ENCODE results near the gene CMKLR1. TPM values are rescaled to one million over a fixed set of nuclear protein-coding genes. Genes with fewer than 3 reads are reported as not detected.
A peak's percentile ranks its signal among the peaks of the same experiment; 100 is the strongest.

Gene CMKLR1
- total and polyA plus RNA-seq, 2 donors from 2014 or later, result 6.1 to 25.7 TPM

DNA sequence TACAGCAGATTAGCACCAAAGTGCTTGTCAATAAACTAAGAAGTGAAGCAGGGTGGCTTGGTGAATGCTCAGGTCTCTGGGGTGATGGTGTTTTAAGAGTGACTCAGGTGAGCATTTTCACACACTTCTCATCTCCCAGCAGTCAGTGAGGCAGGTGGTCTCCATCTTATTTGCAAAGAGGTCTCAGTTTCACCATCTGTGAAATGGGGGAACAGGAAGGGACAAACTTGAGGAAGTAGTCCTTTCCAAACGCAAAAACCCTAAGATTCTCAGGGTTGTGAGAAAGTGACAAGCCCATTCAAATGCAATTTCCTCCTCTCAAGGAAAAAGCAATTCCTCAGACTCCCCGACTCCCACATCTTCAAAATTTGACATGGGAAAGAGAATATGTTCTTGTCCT is 54.1 kb downstream of the CMKLR1 start:
- Histone ChIP-seq H3K4me3 (ENCODE audit: low read length in 3 of 3) (no peak overlapping the region), H3K27me3 (ENCODE audit: control insufficient read depth, insufficient read depth, low read length) (no peaks in the 10 kb centered on the region), H3K36me3 (ENCODE audit: control insufficient read depth in 2 of 3, insufficient read depth in 3 of 3, low read length in 3 of 3) (no peaks in the 10 kb centered on the region), H3K9me3 (ENCODE audit: control insufficient read depth in 2 of 3, insufficient read depth in 1 of 3, low read length in 3 of 3) (no peaks in the 10 kb centered on the region), H3K27ac (ENCODE audit: low read depth in 2 of 2, low read length in 2 of 2) (no peak overlapping the region), H3K9ac (ENCODE audit: low read length in 3 of 3) (no peak overlapping the region), H3K4me1 (ENCODE audit: control insufficient read depth in 2 of 3, insufficient read depth in 2 of 3, low read depth in 1 of 3, low read length in 3 of 3) (no peaks in the 10 kb centered on the region)
- FAIRE-seq, result no peak
- TF ChIP-seq, protein P1, sequence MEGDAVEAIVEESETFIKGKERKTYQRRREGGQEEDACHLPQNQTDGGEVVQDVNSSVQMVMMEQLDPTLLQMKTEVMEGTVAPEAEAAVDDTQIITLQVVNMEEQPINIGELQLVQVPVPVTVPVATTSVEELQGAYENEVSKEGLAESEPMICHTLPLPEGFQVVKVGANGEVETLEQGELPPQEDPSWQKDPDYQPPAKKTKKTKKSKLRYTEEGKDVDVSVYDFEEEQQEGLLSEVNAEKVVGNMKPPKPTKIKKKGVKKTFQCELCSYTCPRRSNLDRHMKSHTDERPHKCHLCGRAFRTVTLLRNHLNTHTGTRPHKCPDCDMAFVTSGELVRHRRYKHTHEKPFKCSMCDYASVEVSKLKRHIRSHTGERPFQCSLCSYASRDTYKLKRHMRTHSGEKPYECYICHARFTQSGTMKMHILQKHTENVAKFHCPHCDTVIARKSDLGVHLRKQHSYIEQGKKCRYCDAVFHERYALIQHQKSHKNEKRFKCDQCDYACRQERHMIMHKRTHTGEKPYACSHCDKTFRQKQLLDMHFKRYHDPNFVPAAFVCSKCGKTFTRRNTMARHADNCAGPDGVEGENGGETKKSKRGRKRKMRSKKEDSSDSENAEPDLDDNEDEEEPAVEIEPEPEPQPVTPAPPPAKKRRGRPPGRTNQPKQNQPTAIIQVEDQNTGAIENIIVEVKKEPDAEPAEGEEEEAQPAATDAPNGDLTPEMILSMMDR (IDR thresholded peaks at IDR 0.05; ENCODE audit: borderline replicate concordance, extremely low read depth, insufficient read depth), result no peak
- intact Hi-C loops (cut with DNase I), result no loop called here
- no peak for DNase-seq

DNA sequence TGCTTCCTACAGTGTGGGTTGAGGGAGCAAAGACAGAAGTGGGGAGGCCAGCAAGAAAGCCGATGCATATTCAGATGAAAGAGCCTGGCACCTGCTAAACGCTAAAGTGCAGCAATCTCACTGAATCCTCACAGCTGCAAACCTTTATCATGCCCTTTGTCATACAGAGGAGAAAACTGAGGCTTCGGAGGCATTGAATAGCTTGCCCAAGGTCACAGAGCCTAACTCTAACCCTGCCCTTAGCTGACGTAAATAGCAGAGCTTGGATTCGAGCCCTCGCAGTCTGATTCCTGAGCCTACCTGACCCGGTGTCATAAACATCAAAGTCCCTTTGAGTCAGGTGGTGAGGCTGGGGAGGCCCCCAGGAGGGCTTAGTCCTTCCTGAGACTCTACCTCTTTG is 54.9 kb downstream of the CMKLR1 start:
- Histone ChIP-seq H3K4me1 (ENCODE audit: control insufficient read depth in 2 of 3, insufficient read depth in 2 of 3, low read depth in 1 of 3, low read length in 3 of 3) (no peaks in the 10 kb centered on the region), H3K9me3 (ENCODE audit: control insufficient read depth in 2 of 3, insufficient read depth in 1 of 3, low read length in 3 of 3) (no peaks in the 10 kb centered on the region), H3K27ac (ENCODE audit: low read depth in 2 of 2, low read length in 2 of 2) (no peak overlapping the region), H3K4me3 (ENCODE audit: low read length in 3 of 3) (no peak overlapping the region), H3K9ac (ENCODE audit: low read length in 3 of 3) (no peak overlapping the region), H3K36me3 (ENCODE audit: control insufficient read depth in 2 of 3, insufficient read depth in 3 of 3, low read length in 3 of 3) (no peaks in the 10 kb centered on the region), H3K27me3 (ENCODE audit: control insufficient read depth, insufficient read depth, low read length) (no peaks in the 10 kb centered on the region)
- TF ChIP-seq, protein P1 (IDR thresholded peaks at IDR 0.05; ENCODE audit: borderline replicate concordance, extremely low read depth, insufficient read depth), result no peak
- DNase-seq (no peak), FAIRE-seq (no peak)
- intact Hi-C loops (cut with DNase I), result no loop called here

DNA sequence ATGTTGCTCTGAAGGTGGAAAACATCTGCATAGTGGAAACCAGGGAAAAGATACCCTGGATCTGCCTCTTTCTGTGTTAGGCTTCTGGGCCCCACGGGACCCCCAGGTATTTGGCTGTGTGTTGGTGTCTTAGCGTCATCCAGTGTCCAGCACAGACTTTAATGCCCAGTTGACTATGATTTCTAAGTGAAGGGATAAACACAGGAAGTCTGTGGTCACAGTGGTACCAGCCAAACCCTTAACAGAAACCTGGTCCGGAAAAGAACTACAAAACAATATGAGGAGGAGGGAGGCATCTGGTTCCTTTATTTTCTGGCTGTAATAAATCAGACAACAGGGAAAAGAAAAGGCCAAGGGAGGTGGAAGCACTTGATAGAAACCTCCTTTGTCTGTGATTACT is 56.4 kb downstream of the CMKLR1 start:
- H3K9ac ChIP-seq (ENCODE audit: low read length in 3 of 3), result no peak overlapping the region
- no peak for FAIRE-seq
- H3K27me3 ChIP-seq (ENCODE audit: control insufficient read depth, insufficient read depth, low read length), result no peaks in the 10 kb centered on the region
- no peaks in the 10 kb centered on the region for H3K4me1 ChIP-seq (ENCODE audit: control insufficient read depth in 2 of 3, insufficient read depth in 2 of 3, low read depth in 1 of 3, low read length in 3 of 3)
- intact Hi-C loops (cut with DNase I), result no loop called here
- no peak overlapping the region for H3K27ac ChIP-seq (ENCODE audit: low read depth in 2 of 2, low read length in 2 of 2)
- TF ChIP-seq, protein P1 (IDR thresholded peaks at IDR 0.05; ENCODE audit: borderline replicate concordance, extremely low read depth, insufficient read depth), result no peak
- no peaks in the 10 kb centered on the region for H3K36me3 ChIP-seq (ENCODE audit: control insufficient read depth in 2 of 3, insufficient read depth in 3 of 3, low read length in 3 of 3)
- no peaks in the 10 kb centered on the region for H3K9me3 ChIP-seq (ENCODE audit: control insufficient read depth in 2 of 3, insufficient read depth in 1 of 3, low read length in 3 of 3)
- DNase-seq, result peak in 1 of 5 donors; percentile 31
- H3K4me3 ChIP-seq (ENCODE audit: low read length in 3 of 3), result no peak overlapping the region

DNA sequence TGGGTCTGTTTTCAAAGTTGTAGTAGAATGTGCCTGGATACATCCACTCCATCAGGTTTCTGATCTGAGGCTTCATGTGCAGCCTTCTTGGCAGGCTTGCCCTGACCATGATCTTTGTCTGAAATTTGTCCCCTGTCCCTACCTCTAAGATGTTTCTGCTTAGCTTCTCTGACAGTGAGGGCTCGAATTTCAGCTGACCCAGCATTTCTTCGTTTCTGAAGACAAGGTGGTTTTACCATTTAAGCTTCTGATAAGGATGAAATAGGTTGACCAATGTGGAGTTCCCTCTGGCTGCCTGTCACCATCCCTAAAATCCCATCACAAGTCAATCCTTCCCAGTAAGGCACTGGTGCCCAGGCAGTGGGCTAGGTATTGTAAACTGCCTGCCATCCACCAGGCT is 57.0 kb downstream of the CMKLR1 start:
- intact Hi-C loops (cut with DNase I), result no loop called here
- Histone ChIP-seq H3K27ac (ENCODE audit: low read depth in 2 of 2, low read length in 2 of 2) (no peak overlapping the region), H3K27me3 (ENCODE audit: control insufficient read depth, insufficient read depth, low read length) (no peaks in the 10 kb centered on the region), H3K4me3 (ENCODE audit: low read length in 3 of 3) (no peak overlapping the region), H3K4me1 (ENCODE audit: control insufficient read depth in 2 of 3, insufficient read depth in 2 of 3, low read depth in 1 of 3, low read length in 3 of 3) (no peaks in the 10 kb centered on the region), H3K9me3 (ENCODE audit: control insufficient read depth in 2 of 3, insufficient read depth in 1 of 3, low read length in 3 of 3) (no peaks in the 10 kb centered on the region), H3K36me3 (ENCODE audit: control insufficient read depth in 2 of 3, insufficient read depth in 3 of 3, low read length in 3 of 3) (no peaks in the 10 kb centered on the region), H3K9ac (ENCODE audit: low read length in 3 of 3) (no peak overlapping the region)
- DNase-seq (no peak), FAIRE-seq (no peak)
- TF ChIP-seq, protein P1 (IDR thresholded peaks at IDR 0.05; ENCODE audit: borderline replicate concordance, extremely low read depth, insufficient read depth), result no peak

Measured in kidney (tissue), 14 donors.